ENCODE data around the gene OMP.

OMP gene

DNA sequence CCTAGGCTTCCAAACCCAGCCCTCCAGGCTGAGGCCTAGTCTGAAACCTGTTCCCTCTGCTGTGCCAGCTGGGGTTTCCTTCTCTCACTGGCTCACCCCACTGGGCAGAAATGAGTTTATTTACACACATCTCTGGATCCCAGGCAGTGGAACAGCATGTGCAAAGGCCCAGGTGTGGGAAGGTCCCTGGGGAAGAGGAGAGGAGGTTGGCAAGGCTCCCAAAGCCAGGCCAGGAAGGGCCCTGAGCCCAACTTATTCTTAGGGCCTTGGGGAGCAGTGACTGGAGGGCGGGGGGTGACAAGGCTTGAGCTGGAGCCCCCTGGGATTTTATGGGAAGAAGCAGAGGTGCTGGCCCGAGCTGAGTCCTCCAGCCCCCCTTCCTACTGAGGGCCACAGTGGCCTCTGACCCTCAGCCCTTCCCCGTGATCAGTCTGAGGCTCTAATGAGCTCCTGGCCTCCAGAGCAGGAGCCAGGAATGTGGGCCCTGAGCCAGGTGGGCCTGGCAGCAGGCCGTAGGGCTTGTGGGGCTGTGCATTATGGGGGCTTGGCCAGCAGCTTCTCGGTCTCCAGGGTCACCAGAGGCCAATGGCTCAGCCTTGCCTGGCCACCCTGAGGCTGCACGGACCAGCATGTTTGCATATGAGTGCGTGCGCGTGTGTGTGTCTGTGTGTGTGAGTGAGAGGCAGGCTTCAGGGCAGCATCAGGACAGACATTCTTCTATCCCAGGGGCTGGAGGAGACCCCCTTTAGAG lies 28.3 kb downstream of the OMP start:
- peak in 5 of 10 donors; percentile 47 to 85 (median 81) for DNase-seq
- intact Hi-C loops (cut with DNase I), result no loop called here

DNA sequence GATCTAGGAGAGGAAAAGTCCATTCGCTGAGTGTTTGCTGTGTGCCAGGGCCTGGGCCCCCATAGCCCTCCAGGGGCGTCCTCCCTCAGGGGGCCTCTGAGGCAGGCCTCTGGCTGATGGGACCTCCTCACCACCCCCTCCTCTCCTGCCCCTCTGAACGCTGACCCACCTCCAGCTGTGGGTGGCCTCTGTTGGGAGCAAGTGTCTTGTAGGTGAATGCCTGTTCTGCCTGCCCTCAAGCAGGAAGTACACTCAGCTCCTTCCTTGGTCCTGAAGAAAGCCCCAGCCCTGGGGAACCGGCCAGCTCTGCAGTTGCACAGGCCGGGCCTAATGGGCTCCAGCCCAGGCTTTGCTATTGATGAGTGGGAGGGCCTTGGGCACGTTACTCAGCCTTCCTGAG lies 28.9 kb downstream of the OMP start:
- intact Hi-C loops (cut with DNase I), result no loop called here
- peak in 4 of 10 donors; percentile 16 to 72 (median 42) for DNase-seq

DNA sequence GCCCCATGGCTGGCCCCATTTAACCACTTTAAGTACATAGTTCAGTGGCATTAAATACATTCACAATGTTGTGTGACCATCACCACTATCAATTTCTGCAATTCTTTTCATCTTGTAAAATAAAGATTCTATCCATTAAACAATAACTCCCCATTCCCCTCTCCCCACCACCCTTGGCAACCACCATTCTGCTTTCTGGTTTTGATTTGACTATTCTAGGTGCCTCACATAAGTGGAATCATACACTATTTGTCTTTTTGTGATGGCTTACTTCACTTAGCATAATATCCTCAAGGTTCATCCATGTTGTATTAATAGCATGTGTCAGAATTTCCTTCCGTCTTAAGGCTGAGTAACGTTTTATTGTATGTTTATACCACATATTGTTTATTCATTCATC lies 32.4 kb downstream of the OMP start:
- intact Hi-C loops (cut with DNase I), result no loop called here
- no peak for DNase-seq

DNA sequence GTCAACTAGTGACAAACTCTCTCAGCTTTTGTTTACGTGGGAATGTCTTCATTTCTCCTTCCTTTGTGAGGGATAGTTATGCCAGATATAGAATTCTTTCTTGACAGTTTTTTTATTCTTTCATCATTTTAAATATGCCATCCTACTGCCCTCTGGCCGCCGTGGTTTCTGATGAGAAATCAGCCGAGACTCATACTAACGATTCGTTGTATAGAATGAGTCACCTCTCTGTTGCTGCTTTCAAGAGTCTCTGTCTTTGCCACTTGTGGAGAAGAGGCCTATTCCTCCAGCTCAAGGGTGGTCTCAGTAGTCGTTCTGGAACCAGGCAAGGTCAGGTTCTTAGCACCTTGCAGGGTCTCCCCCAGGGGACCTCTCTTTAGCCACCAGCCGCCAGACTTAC lies 33.4 kb downstream of the OMP start:
- peak in 1 of 10 donors; percentile 7 for DNase-seq
- intact Hi-C loops (cut with DNase I), result no loop called here

DNA sequence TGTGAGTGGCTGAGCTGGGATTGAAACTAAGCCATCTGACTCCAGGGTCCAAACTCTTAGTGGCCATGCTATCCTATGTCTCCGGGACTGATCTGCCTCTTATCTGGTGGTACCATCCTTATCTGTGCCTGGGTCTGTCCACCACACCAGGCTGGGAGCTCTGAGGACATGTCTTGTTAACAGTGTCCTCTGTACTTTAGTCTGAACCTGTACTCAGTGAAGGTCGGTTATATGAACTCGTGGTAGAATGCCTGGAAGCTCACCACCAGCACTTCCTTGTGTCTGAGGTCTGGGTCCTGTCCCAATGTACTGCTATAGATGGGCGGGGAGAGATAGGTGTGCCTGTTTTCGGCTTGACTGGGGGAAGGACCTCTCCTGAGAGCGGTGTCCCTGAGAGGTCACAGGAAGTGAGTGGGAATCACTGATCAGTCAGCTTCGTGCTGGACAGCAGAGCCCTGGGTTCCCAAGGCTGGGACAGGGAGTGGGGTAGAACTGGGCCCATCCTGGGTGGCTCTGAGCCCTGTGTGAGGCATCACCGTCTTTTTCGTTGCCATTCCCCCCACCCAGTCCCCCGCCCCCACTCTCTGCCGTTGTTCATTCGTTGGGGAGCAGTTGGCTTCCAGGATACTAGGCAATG lies 34.3 kb downstream of the OMP start:
- DNase-seq, result peak in 1 of 10 donors; percentile 41
- intact Hi-C loops (cut with DNase I), result no loop called here

DNA sequence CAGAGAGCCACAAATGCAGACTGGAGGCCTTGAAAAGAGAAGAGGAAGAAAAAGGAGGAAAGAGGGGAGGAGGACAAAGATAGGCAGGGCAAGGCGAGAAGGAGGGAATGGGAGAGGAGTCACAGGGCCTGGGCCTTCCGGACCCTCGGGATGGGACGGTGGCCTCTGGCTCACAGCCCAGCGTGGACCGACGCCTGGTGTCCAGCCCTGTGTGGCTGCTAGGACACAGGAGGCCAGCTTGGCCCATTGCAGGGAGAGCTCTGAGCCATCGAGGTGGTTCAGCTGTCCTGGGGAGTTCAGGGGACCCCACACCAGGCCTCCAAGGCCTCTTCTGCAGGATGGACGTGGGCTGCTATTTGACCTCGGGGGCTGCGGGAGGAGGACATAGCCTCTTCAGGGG lies 34.8 kb downstream of the OMP start:
- intact Hi-C loops (cut with DNase I), result no loop called here
- DNase-seq, result peak in 1 of 10 donors; percentile 43

DNA sequence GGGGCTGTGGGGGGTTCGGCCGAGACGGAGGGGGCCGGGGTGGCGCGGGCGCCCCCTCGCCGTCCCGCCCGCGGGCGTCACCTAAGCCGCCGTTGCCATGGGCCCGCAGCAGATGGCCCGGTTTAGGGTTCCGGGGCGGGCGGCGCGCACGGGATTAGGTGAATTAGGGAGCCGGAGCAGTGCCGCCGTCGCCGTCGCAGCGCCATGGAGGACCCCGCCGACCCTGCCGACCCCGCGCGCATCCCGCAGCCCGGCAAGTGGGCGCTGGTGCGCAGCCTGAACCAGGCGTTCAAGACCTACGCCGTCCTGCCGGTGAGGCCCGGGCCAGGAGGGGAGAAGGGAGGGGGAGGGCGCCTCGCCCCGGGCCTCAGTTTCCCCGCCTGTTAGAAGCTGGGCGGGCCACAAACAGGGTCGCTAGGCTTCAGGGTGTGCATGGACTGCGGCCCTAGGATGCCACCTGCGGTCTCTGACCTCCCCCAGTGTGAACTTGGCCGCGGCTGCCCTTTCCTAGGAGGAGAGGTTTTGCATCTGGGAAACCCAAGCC lies 35.5 kb downstream of the OMP start:
- intact Hi-C loops (cut with DNase I), result no loop called here
- peak in 1 of 10 donors; percentile 73 for DNase-seq

DNA sequence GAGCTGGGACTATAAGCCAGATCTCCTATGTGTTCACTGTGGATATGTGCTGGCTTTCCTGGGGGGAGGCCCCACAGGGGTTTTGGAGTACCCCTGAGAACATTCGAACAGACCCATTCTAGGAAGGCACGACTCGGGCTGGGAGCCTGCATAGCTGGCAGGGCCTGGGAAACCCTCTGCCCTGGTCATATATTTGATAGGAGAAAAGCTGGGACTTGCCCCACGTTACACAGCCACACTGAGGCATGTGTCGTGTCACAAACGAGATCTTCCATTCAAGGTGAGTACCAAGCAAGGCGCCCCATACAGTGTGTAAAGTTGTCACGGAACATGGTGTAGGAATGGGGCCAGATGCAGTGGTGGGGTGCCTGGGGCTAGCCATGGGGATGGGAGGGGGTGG lies 36.6 kb downstream of the OMP start:
- intact Hi-C loops (cut with DNase I), result no loop called here
- peak in 2 of 10 donors; percentile 24 to 49 for DNase-seq

DNA sequence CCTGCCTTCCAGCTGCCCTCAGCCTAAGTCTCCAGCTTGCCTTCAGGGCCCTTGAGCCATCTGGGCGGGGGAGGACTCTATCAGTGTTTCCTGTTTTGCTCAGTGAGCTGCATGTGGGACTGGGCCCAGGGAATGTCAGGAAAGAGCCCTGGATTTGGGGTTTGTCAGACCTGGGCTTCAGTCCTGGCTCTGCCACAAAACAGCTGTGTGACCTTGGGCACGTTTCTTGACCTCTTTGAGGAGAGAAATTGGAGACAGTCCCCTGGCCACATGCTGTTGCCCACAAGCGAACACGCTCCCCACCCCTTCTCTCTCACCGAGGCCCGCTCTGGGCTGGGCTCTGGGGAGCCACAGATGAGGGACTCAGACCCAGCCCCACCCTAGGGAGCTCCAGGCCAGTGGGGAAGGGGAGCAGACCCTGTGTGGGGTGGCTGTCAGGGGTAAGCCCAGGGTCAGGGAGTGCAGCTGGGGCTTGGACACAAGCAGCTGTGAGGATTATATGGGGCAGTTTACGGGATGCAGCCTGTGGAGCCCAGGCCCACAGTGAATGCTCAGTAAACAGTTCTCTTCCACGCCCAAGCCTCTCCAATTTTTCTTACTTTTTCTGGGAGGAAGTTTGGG lies 37.7 kb downstream of the OMP start:
- peak in 4 of 10 donors; percentile 19 to 70 (median 58) for DNase-seq
- intact Hi-C loops (cut with DNase I), result no loop called here

DNA sequence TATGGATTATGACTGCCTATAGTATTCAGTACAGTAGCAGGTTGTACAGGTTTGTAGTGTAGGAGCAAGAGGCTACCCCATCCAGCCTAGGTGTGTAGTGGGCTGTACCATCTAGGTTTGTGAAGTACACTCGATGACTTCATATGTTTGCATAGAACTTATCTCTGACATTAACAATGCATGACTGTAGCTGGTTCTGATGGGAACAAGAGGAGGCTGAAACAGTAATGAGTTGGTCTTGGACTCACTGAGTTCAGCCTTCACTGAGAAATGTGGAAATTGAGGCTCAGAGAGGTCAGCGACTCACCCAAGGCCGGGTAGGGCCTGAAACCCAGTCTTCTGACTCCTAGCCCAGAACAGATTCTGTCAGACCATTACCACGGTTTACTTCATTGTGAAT lies 38.4 kb downstream of the OMP start:
- intact Hi-C loops (cut with DNase I), result no loop called here
- peak in 2 of 10 donors; percentile 7 to 17 for DNase-seq

DNA sequence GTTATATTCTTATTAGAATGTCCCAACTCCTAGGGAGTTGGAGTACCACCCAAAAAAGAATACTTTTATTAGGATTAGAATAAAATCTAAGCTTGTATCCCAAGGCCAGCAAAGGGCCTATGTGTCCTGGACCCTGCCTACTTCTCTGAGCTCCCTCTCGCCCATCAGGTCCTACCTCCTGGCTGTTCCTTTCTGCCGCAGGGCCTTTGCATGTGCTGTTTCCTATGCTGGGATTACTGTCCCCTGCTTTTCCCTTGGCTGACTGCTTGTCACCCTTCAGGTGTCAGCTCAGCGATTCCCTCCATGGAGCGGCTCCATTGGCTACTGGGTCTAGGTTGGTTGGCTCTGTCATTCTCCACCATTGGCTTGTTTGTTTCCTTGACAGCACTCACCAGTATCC lies 38.8 kb downstream of the OMP start:
- DNase-seq, result peak in 3 of 10 donors; percentile 11 to 24 (median 22)
- intact Hi-C loops (cut with DNase I), result no loop called here

DNA sequence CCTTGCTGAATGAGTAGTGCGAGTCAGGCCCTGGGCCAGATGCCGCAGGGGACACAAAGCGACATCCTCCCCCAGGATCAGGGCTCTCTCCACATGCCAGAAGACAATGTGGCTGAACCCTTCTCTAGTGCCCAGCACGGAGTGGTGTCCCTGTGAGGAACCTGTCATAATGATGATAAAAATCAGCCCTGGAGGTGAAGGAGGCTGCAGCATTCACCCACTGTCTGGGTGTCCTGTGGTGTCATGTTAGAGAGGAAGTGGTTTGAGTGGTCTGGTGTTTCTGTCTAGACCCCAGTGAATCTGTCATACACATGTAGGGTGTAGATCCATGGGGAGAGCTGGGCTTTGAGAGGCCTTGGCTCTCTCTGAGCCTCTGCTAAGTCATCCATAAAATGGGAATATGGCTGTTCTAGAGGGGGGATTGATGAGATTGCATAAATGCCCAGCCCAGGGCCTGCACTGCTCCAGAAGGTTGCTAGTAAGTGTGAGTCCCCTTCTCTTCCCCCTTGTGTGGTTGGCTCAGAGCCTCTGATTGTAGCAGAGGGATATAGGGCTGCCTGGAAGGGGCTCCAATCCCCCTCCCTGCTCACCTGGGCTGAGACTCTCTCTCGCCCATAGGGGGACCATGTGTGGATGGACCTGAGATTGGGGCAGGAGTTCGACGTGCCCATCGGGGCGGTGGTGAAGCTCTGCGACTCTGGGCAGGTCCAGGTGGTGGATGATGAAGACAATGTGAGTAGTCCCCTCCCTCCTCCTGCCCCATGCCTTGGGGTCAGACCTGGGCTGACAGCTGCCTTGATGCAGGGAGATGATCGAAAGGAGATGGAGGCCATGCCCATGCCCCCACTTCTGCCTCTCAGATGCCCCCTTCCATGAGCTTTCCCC lies 39.7 kb downstream of the OMP start:
- intact Hi-C loops (cut with DNase I), result no loop called here
- peak in 4 of 10 donors; percentile 20 to 69 (median 30) for DNase-seq

DNA sequence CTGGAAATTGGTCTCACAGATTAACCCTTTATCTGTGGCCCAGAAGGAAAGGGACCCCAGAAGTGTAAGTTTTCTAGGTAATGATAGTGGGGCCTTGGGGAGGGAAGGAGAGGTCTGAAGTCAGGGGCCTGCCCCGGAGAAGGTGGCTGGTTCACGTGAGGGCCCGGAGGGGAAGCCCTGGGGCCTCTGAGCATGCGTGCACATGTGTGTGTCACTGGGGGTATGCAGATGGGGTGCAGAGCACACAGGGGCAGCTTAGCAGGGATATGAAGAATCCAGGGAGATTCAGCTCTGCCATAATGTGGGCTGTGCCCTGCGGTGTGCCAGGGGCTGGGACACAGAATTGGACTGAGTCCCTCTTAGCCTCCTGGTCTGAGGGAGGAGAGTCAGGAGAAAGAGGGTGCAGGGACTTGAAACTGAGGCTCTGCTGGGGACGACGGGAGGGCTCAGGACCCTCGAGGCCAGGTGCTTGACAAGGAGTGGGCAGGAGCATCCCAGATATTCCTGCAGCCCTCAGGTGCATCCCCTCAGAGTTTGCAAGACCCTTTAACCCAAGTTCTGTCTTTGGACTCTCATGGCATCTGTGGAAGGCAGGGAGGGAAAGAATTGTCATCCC lies 40.9 kb downstream of the OMP start:
- intact Hi-C loops (cut with DNase I), result no loop called here
- DNase-seq, result peak in 3 of 10 donors; percentile 33 to 61 (median 57)

DNA sequence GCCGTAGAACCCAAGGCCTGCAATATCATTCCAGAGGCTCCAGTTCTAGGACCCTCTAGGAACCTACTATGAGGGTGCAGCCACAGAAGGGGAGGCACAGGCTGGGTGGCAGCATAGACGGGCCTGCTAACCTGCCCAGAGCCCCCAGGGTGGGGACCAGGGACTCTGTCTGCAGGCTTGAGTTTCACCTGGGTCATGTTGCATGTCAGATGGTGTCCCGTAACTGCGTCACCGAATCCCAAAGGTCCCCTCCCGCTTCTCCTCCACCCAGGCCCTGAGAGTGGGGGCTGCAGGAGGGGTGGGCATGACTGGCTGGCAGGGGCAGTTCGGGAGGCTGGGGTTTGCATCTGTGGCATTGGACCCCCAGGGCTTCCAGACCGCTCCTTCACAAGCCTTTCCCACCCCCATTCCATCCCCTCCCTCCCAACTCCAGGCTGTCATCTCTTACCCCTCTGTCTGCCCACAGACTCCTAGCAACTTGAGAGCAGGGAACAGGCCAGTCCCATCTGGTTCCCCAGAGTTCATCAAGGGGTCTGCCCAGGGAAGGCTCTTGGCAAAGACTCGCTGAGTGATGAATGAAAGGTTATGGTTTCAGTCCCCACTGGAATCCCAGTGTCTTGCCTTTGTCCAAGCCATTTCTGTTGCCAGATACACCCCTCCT lies 41.7 kb downstream of the OMP start:
- intact Hi-C loops (cut with DNase I), result no loop called here
- DNase-seq, result peak in 3 of 10 donors; percentile 37 to 75 (median 68)

DNA sequence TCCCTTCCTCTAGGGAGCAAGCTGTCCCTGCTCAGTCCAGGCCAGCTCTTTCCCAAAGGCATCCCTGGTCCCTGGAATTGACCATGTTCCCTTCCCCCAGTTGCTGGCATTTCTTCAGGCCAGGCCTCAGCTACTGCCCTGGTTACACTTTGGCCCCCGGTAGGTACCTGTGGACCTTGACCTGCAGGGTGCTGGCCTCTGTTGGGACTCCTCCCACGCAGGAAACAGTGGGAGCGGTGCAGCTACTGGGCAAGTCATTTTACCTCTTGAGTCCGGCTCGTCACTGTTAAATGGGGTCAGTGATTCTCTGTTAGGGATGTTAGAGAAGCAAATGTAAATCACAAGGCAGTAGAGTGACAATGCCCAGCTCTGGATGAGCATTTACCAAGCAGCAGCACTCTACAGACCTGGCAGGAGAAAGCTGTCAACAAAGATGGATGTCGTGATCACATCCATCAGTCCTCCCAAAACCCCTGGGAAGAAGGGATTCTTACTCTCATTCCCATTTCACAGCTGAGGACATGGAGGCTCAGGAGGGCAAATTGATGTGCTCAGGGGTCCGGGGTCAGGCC lies 42.3 kb downstream of the OMP start:
- intact Hi-C loops (cut with DNase I), result no loop called here
- peak in 4 of 10 donors; percentile 16 to 50 (median 40) for DNase-seq

DNA sequence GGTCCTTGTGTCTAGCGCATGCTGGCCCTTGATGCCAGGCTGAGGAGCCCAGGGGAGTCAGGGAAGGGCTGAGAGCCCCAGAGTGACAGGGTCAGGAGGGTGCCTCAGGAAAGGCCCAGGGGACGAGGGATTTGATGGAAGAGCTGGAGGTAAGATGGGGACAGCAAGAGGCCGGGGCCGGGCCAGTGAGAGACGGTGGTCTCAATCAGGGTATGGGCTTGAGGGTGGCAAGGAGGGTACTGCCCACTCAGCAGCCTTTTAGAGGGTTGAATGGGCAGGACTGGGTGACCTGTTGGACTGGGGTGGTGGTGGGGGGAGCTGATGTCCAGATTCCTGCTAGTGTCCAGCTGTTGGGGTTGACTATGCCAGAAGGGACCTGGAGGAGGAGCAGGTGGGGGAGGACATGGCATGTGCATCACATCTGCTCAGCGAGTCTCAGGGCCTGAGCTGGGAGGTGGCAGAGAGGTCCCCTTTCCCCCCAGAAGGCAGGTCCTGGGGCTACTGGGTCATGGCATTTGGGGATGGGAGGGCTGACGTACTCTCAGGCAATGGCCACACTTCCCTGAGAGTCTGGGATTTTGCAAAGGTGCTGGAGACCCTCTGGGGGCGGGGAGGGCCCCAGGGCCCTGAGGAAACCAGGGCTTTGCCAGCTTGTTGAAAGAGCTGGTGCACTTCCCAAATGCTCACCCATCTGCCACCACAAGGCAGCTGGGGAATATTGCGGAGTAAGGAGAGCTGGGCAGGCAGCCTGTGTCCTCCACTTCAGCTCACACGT lies 43.8 kb downstream of the OMP start:
- peak in 4 of 10 donors; percentile 23 to 81 (median 74) for DNase-seq
- intact Hi-C loops (cut with DNase I), result no loop called here

DNA sequence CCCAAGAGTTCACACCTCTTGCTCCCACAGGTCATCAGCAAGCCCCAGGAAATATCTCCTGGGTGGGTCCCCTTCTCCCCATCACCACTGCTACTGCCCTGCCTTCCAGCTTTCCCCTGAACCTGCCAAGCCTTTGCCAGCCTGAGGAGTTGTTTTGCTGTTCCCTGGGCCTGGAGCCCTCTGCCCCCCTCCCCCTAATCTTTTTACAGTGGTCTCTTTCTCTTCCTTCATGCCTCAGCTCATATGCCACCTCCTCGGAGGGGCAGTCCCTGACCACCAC lies 44.3 kb downstream of the OMP start:
- DNase-seq, result peak in 1 of 10 donors; percentile 25

DNA sequence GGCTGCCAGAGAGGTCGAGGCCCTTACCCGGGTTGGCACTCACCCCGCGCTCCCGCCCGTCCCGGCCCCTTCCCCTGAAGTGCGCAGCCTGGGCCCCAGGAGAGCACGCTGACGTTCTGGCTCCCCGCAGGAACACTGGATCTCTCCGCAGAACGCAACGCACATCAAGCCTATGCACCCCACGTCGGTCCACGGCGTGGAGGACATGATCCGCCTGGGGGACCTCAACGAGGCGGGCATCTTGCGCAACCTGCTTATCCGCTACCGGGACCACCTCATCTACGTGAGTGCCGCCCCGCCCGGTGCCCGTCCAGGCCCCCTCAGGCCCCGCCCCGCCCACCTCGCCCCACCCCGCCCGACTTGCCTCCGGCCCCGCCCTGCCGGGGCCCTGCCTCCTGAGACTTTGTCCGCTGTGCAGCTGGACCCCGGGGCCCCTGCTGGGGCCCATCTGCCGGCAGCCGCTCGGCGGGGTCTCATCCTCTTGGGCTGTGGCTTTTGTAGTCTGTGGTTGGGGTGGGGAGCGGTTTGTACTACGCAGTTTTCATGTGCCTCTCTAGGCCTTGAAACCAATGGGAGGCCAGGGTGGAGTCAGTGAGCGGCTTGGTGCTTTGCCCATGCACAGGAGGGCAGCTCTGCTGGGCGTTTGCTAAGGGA lies 45.2 kb downstream of the OMP start:
- intact Hi-C loops (cut with DNase I), result no loop called here
- DNase-seq, result peak in 4 of 10 donors; percentile 16 to 70 (median 59)

More for the DNA sequence above, 44.3 kb downstream of the OMP start:
- intact Hi-C loops (cut with DNase I), result no loop called here

Measured in posterior cingulate gyrus (tissue), 11 donors.